ENCODE data around the gene KRT1.
A peak's percentile ranks its signal among the peaks of the same experiment; 100 is the strongest.

The KRT1 gene

DNA sequence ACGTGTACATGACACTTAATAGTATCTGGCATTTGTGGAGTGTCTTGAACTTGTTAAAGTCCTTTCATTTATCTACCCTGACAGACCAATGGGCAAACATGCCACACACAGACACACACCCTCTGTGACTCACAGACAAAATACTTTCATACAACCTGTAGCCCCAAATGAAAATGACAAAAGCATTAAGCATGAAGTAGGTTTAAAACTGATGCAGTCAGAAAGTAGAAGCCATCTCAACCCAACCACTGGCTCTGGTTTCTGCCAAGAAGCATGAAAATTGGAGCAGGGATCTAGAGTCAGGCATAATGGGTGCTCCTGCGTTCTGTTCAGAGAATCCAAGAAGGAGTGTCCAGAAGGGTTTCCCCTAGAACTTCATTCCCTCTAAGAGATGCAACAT, 46.2 kb upstream of the KRT1 start:
- H2BK5ac ChIP-seq (ENCODE audit: low read length): no peak overlapping the region
- no peak overlapping the region for H2AFZ ChIP-seq (ENCODE audit: low read length)
- H3K14ac ChIP-seq (ENCODE audit: low read length): no peak overlapping the region
- H3K27ac ChIP-seq (replicated peaks; ENCODE audit: low read length): no peak overlapping the region
- H3K4me1 ChIP-seq (ENCODE audit: control insufficient read depth in 2 of 2, insufficient read depth in 1 of 2, low read depth in 1 of 2, low read length in 2 of 2): no peaks in the 10 kb centered on the region
- H3K9me3 ChIP-seq (replicated peaks in 1 of 2; ENCODE audit: control insufficient read depth in 2 of 2, insufficient read depth in 1 of 2, low read depth in 1 of 2, low read length in 2 of 2): no peaks in the 10 kb centered on the region
- H3K27me3 ChIP-seq (ENCODE audit: control insufficient read depth in 3 of 3, insufficient read depth in 3 of 3, low read depth in 1 of 3, low read length in 3 of 3): peaks cover 0 to 3% (median 0%) of the 10 kb centered on the region in 3 experiments
- H3K4me3 ChIP-seq (ENCODE audit: low read length in 2 of 2): no peak overlapping the region
- no peak overlapping the region for H2BK12ac ChIP-seq (ENCODE audit: low read length)
- H3K4ac ChIP-seq (ENCODE audit: low read length): no peak overlapping the region
- no peaks in the 10 kb centered on the region for H3K36me3 ChIP-seq (replicated peaks in 1 of 2; ENCODE audit: control insufficient read depth in 2 of 2, insufficient read depth in 2 of 2, low read length in 2 of 2)
- H2AK5ac ChIP-seq (ENCODE audit: low read depth, low read length): no peak overlapping the region
- no peak for DNase-seq (ENCODE audit: low spot score)
- H4K91ac ChIP-seq (ENCODE audit: low read depth, low read length, poor library complexity): no peak overlapping the region
- no peak overlapping the region for H3K23ac ChIP-seq (ENCODE audit: low read depth, low read length, poor library complexity)
- no peak overlapping the region for H3K9ac ChIP-seq (ENCODE audit: low read depth, low read length, poor library complexity)
- WGBS, 2 donors (ENCODE audit: extremely low coverage in 2 of 2, insufficient read length in 2 of 2, insufficient replicate concordance in 1 of 2): no CpG with 5 or more reads among the region's 2 CpGs
- H3K18ac ChIP-seq (ENCODE audit: low read length): no peak overlapping the region
- H2BK15ac ChIP-seq (ENCODE audit: low read length): no peak overlapping the region
- no peaks in the 10 kb centered on the region for H3K79me1 ChIP-seq (ENCODE audit: low read depth, low read length)
- no peak overlapping the region for H4K8ac ChIP-seq (ENCODE audit: low read depth, low read length)
- no peak overlapping the region for H3K4me2 ChIP-seq (ENCODE audit: insufficient read depth, low read length, poor library complexity, severe bottlenecking)
- H2BK120ac ChIP-seq (ENCODE audit: low read depth, low read length): no peak overlapping the region

DNA sequence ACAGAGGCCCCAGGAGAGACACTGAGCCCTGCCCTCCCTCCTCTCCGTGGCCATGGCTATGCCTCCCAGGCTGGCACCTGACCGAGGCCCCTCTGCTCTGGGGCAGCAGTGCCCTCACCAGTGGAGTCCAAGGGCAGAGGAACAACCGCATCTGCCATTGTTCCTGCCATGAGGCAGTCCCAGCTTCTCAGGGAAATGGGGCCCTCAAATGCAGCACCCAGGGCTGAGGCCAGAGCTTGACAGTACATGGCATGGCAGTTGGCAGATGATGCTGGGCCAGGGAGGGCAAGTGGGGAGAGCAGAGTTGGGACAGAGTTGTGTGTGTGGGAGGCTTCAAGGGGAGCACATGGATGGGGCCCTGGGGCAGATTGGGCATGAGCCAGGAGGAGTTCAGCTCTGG, 44.2 kb upstream of the KRT1 start:
- Histone ChIP-seq H3K9me3 (replicated peaks in 1 of 2; ENCODE audit: control insufficient read depth in 2 of 2, insufficient read depth in 1 of 2, low read depth in 1 of 2, low read length in 2 of 2) (no peaks in the 10 kb centered on the region), H4K91ac (ENCODE audit: low read depth, low read length, poor library complexity) (no peak overlapping the region), H2BK5ac (ENCODE audit: low read length) (no peak overlapping the region), H3K4me3 (ENCODE audit: low read length in 2 of 2) (no peak overlapping the region), H3K9ac (ENCODE audit: low read depth, low read length, poor library complexity) (no peak overlapping the region), H2BK120ac (ENCODE audit: low read depth, low read length) (no peak overlapping the region), H3K14ac (ENCODE audit: low read length) (peak overlapping the region; percentile 10), H3K79me1 (ENCODE audit: low read depth, low read length) (no peaks in the 10 kb centered on the region), H3K4me1 (ENCODE audit: control insufficient read depth in 2 of 2, insufficient read depth in 1 of 2, low read depth in 1 of 2, low read length in 2 of 2) (no peaks in the 10 kb centered on the region), H3K4me2 (ENCODE audit: insufficient read depth, low read length, poor library complexity, severe bottlenecking) (no peak overlapping the region), H3K36me3 (replicated peaks in 1 of 2; ENCODE audit: control insufficient read depth in 2 of 2, insufficient read depth in 2 of 2, low read length in 2 of 2) (no peaks in the 10 kb centered on the region), H3K18ac (ENCODE audit: low read length) (peak overlapping the region; percentile 6), H2BK12ac (ENCODE audit: low read length) (no peak overlapping the region), H2AK5ac (ENCODE audit: low read depth, low read length) (no peak overlapping the region), H3K23ac (ENCODE audit: low read depth, low read length, poor library complexity) (no peak overlapping the region), H3K4ac (ENCODE audit: low read length) (no peak overlapping the region), H4K8ac (ENCODE audit: low read depth, low read length) (no peak overlapping the region), H2AFZ (ENCODE audit: low read length) (no peak overlapping the region), H2BK15ac (ENCODE audit: low read length) (no peak overlapping the region), H3K27ac (replicated peaks; ENCODE audit: low read length) (no peak overlapping the region), H3K27me3 (ENCODE audit: control insufficient read depth in 3 of 3, insufficient read depth in 3 of 3, low read depth in 1 of 3, low read length in 3 of 3) (peaks cover 0 to 2% (median 0%) of the 10 kb centered on the region in 3 experiments)
- no peak for DNase-seq (ENCODE audit: low spot score)
- WGBS, 2 donors (ENCODE audit: extremely low coverage in 2 of 2, insufficient read length in 2 of 2, insufficient replicate concordance in 1 of 2): no CpG with 5 or more reads among the region's 3 CpGs

DNA sequence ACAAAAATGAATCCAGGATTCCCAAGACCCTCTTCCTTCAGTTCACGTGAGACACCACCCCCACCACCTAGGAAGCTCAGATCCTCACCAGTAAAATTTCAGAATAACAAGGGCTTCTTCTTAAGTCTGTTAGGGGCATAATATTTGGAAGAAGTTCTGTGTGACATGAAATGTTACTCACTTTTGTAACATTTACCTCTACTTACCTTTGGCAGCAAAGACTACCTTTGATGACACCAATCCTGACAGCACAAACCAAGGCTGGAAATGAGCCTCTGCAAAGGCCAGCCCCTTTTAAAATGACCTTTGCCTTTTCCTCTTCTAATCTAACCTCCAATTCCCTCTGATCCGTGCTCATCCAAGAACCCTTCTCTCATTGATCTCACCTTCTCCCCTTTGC, 42.5 kb upstream of the KRT1 start:
- Histone ChIP-seq H3K27ac (replicated peaks; ENCODE audit: low read length) (no peak overlapping the region), H2BK5ac (ENCODE audit: low read length) (no peak overlapping the region), H3K4me2 (ENCODE audit: insufficient read depth, low read length, poor library complexity, severe bottlenecking) (no peak overlapping the region), H2BK120ac (ENCODE audit: low read depth, low read length) (no peak overlapping the region), H2AFZ (ENCODE audit: low read length) (no peak overlapping the region), H2BK12ac (ENCODE audit: low read length) (no peak overlapping the region), H3K4me1 (ENCODE audit: control insufficient read depth in 2 of 2, insufficient read depth in 1 of 2, low read depth in 1 of 2, low read length in 2 of 2) (no peaks in the 10 kb centered on the region), H3K9me3 (replicated peaks in 1 of 2; ENCODE audit: control insufficient read depth in 2 of 2, insufficient read depth in 1 of 2, low read depth in 1 of 2, low read length in 2 of 2) (no peaks in the 10 kb centered on the region), H3K79me1 (ENCODE audit: low read depth, low read length) (no peaks in the 10 kb centered on the region), H3K4me3 (ENCODE audit: low read length in 2 of 2) (no peak overlapping the region), H2BK15ac (ENCODE audit: low read length) (no peak overlapping the region), H2AK5ac (ENCODE audit: low read depth, low read length) (no peak overlapping the region), H3K36me3 (replicated peaks in 1 of 2; ENCODE audit: control insufficient read depth in 2 of 2, insufficient read depth in 2 of 2, low read length in 2 of 2) (no peaks in the 10 kb centered on the region), H3K27me3 (ENCODE audit: control insufficient read depth in 3 of 3, insufficient read depth in 3 of 3, low read depth in 1 of 3, low read length in 3 of 3) (peaks cover 0 to 9% (median 0%) of the 10 kb centered on the region in 3 experiments), H3K14ac (ENCODE audit: low read length) (no peak overlapping the region), H3K23ac (ENCODE audit: low read depth, low read length, poor library complexity) (no peak overlapping the region), H3K18ac (ENCODE audit: low read length) (no peak overlapping the region), H4K8ac (ENCODE audit: low read depth, low read length) (no peak overlapping the region), H3K9ac (ENCODE audit: low read depth, low read length, poor library complexity) (no peak overlapping the region), H3K4ac (ENCODE audit: low read length) (no peak overlapping the region), H4K91ac (ENCODE audit: low read depth, low read length, poor library complexity) (no peak overlapping the region)
- WGBS, 2 donors (ENCODE audit: extremely low coverage in 2 of 2, insufficient read length in 2 of 2, insufficient replicate concordance in 1 of 2): no CpG with 5 or more reads among the region's 2 CpGs
- DNase-seq (ENCODE audit: low spot score): no peak

DNA sequence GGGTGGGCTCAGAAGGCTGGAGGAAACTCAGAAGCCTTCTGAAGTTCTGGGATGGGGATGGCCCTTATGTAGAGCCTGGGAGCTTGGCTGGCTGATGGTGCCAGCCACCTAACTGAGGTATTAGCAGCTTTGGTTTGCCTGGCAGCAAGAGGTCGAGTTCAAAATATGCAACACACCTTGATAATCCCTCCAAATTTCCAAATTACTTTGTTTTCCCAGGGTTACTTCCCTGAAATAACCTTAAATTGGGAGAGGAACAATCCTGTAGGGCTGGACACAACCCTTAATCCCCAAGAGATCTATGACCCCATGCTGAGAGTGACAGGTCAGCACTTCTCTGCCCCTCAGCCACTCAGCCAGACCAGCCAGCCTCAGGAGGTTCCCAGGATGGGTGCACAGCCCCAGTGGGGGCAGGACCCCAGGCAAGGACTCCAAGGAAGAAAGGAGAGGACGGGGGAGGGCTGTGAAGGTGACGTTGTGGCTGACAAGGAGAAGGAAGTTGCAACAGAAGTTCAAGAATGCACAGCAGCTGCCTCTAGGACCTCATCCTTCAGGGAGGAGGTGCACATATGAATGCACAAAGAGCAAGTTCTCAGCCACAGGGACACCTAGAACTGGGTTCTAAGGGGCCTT, 41.7 kb upstream of the KRT1 start:
- Histone ChIP-seq H3K79me1 (ENCODE audit: low read depth, low read length) (no peaks in the 10 kb centered on the region), H3K27ac (replicated peaks; ENCODE audit: low read length) (no peak overlapping the region), H3K4ac (ENCODE audit: low read length) (no peak overlapping the region), H3K9me3 (replicated peaks in 1 of 2; ENCODE audit: control insufficient read depth in 2 of 2, insufficient read depth in 1 of 2, low read depth in 1 of 2, low read length in 2 of 2) (no peaks in the 10 kb centered on the region), H3K14ac (ENCODE audit: low read length) (no peak overlapping the region), H3K4me2 (ENCODE audit: insufficient read depth, low read length, poor library complexity, severe bottlenecking) (no peak overlapping the region), H2BK15ac (ENCODE audit: low read length) (no peak overlapping the region), H4K8ac (ENCODE audit: low read depth, low read length) (no peak overlapping the region), H3K9ac (ENCODE audit: low read depth, low read length, poor library complexity) (no peak overlapping the region), H4K91ac (ENCODE audit: low read depth, low read length, poor library complexity) (no peak overlapping the region), H2BK5ac (ENCODE audit: low read length) (no peak overlapping the region), H3K4me1 (ENCODE audit: control insufficient read depth in 2 of 2, insufficient read depth in 1 of 2, low read depth in 1 of 2, low read length in 2 of 2) (no peaks in the 10 kb centered on the region), H3K18ac (ENCODE audit: low read length) (no peak overlapping the region), H2BK120ac (ENCODE audit: low read depth, low read length) (no peak overlapping the region), H2BK12ac (ENCODE audit: low read length) (no peak overlapping the region), H3K23ac (ENCODE audit: low read depth, low read length, poor library complexity) (no peak overlapping the region), H2AFZ (ENCODE audit: low read length) (no peak overlapping the region), H2AK5ac (ENCODE audit: low read depth, low read length) (no peak overlapping the region), H3K27me3 (ENCODE audit: control insufficient read depth in 3 of 3, insufficient read depth in 3 of 3, low read depth in 1 of 3, low read length in 3 of 3) (peaks cover 0 to 16% (median 0%) of the 10 kb centered on the region in 3 experiments), H3K36me3 (replicated peaks in 1 of 2; ENCODE audit: control insufficient read depth in 2 of 2, insufficient read depth in 2 of 2, low read length in 2 of 2) (no peaks in the 10 kb centered on the region), H3K4me3 (ENCODE audit: low read length in 2 of 2) (peak overlapping the region in 1 of 2 donors; percentile 29)
- DNase-seq (ENCODE audit: low spot score): no peak
- WGBS, 2 donors (ENCODE audit: extremely low coverage in 2 of 2, insufficient read length in 2 of 2, insufficient replicate concordance in 1 of 2): no CpG with 5 or more reads among the region's 3 CpGs

Measured in neuronal stem cell (in vitro differentiated cells).